GM21515 (cell line): ENCODE measurements around the gene VCP.

ENCODE experiments used
- ATAC-seq: cut with Tn5 transposase; IDR thresholded peaks from one replicate; pipeline ENCODE4 v1.9.1; 2021; ENCODE audit not compliant: unreplicated experiment

The VCP gene

GRCh38 chr9:35072461-35073278 is at the start of gene VCP:
Gene VCP (minus strand): TSS chr9:35072625. CDS start chr9:35072353, 272 bp downstream.
- ATAC-seq, result peak; percentile 86

GRCh38 chr9:35116898-35117551 is 44.6 kb upstream of the VCP start:
- peak; percentile 56 for ATAC-seq

GRCh38 chr9:35116539-35116897 is 44.1 kb upstream of the VCP start:
- ATAC-seq, result no peak

- ATAC-seq, result peak; percentile 61
These were observed 43.5 kb upstream of the VCP start, which contains the start of gene ATOSB for GRCh38 chr9:35115680-35116538. Gene ATOSB (minus strand): TSS chr9:35115862. CDS start chr9:35108274, 7,588 bp downstream.

- ATAC-seq, result no peak
These were observed 42.6 kb upstream of the VCP start for GRCh38 chr9:35114840-35115628.

GRCh38 chr9:35114113-35114839 is 41.9 kb upstream of the VCP start:
- ATAC-seq, result no peak

- no peak for ATAC-seq
These were observed 40.0 kb upstream of the VCP start for GRCh38 chr9:35112257-35113020.

- ATAC-seq, result peak; percentile 67
These were observed 38.8 kb upstream of the VCP start for GRCh38 chr9:35111001-35111933.

- no peak for ATAC-seq
These were observed 37.9 kb upstream of the VCP start for GRCh38 chr9:35110327-35110761.

GRCh38 chr9:35108946-35109575 is 36.6 kb upstream of the VCP start:
- no peak for ATAC-seq

GRCh38 chr9:35108461-35108860 is 36.0 kb upstream of the VCP start:
- no peak for ATAC-seq

GRCh38 chr9:35107297-35108290 is 35.2 kb upstream of the VCP start:
- ATAC-seq, result no peak

- ATAC-seq, result no peak
These were observed 33.9 kb upstream of the VCP start for GRCh38 chr9:35106343-35106730.

- ATAC-seq, result no peak
These were observed 33.3 kb upstream of the VCP start for GRCh38 chr9:35105571-35106342.

- no peak for ATAC-seq
These were observed 32.7 kb upstream of the VCP start for GRCh38 chr9:35105126-35105525.

- no peak for ATAC-seq
These were observed 32.2 kb upstream of the VCP start for GRCh38 chr9:35104586-35104985.
